SU-DHL-6 (cell line): ENCODE results near the gene FXYD7.

Source experiments
- H2AFZ ChIP-seq: fragments of 200-600 bp; sonication (generic); 2 replicates; pipeline ENCODE4 v1.6.1; 2014; ENCODE audit warnings: low read depth, mild to moderate bottlenecking, moderate library complexity, mixed read lengths, antibody characterized with exemption, low read length; ENCODE audit not compliant: severe bottlenecking
- H3F3A ChIP-seq: fragments of 200-600 bp; shearing (Covaris generic); 2 replicates; pipeline ENCODE4 v1.6.0; 2016; ENCODE audit warnings: antibody characterized with exemption, mild to moderate bottlenecking; ENCODE audit not compliant: insufficient read depth
- H3K27ac ChIP-seq: fragments of 200-600 bp; sonication (generic); 2 replicates; pipeline ENCODE4 v1.5.1; 2016; ENCODE audit warnings: low read depth, mild to moderate bottlenecking, low read length, moderate library complexity, mixed read lengths
- H3K27me3 ChIP-seq: fragments of 200-600 bp; sonication (generic), shearing (Covaris generic); 2 replicates; pipeline ENCODE4 v1.6.0; 2014; ENCODE audit warnings: mild to moderate bottlenecking, low read length
- H3K36me3 ChIP-seq: fragments of 200-600 bp; sonication (generic); 2 replicates; pipeline ENCODE4 v1.6.1; 2014; ENCODE audit warnings: mild to moderate bottlenecking, low read length, mixed read lengths
- H3K4me2 ChIP-seq: fragments of 300-600, 200-600 bp; shearing (Covaris generic), sonication (generic); 2 replicates; pipeline ENCODE4 v1.6.0; 2014; ENCODE audit warnings: low read length, low read depth, mild to moderate bottlenecking; ENCODE audit not compliant: poor library complexity, severe bottlenecking
- H3K4me3 ChIP-seq: fragments of 200-600 bp; sonication (generic); 2 replicates; pipeline ENCODE4 v1.5.1; 2014; ENCODE audit warnings: antibody characterized with exemption, low read length, mild to moderate bottlenecking, mixed read lengths; ENCODE audit not compliant: insufficient read depth, poor library complexity, severe bottlenecking
- H3K79me2 ChIP-seq: fragments of 200-600 bp; sonication (generic); 2 replicates; pipeline ENCODE4 v1.6.1; 2014; ENCODE audit warnings: mild to moderate bottlenecking, low read length, moderate library complexity; ENCODE audit not compliant: insufficient read depth
- H3K9ac ChIP-seq: fragments of 200-600 bp; sonication (generic); 2 replicates; pipeline ENCODE4 v1.7.0; 2014; ENCODE audit warnings: mild to moderate bottlenecking, low read length
- H3K9me2 ChIP-seq: fragments of 200-600 bp; sonication (generic); replicated peaks from 2 replicates; pipeline ENCODE4 v1.6.1; 2014; ENCODE audit warnings: low read length; ENCODE audit not compliant: insufficient read depth
- H3K9me3 ChIP-seq: fragments of 200-600 bp; sonication (generic); 2 replicates; pipeline ENCODE4 v1.6.1; 2014; ENCODE audit warnings: low read length, mixed read lengths; ENCODE audit not compliant: insufficient read depth
- H4K20me1 ChIP-seq: fragments of 200-600 bp; sonication (generic); 2 replicates; pipeline ENCODE4 v1.6.1; 2014; ENCODE audit warnings: low read depth, mild to moderate bottlenecking, antibody characterized with exemption, low read length, moderate library complexity, mixed read lengths
- CTCF ChIP-seq: fragments of 200-600 bp; sonication (generic); IDR thresholded peaks from one replicate; pipeline ENCODE4 v1.5.1; 2017; ENCODE audit warnings: antibody characterized with exemption, mild to moderate bottlenecking, low read length, moderate library complexity; ENCODE audit not compliant: insufficient read depth, poor library complexity, severe bottlenecking
- EZH2phosphoT487 ChIP-seq: fragments of 200-600 bp; sonication (generic), shearing (Covaris generic); conservative IDR thresholded peaks from 2 replicates; pipeline ENCODE4 v1.6.1; 2018; ENCODE audit warnings: mild to moderate bottlenecking, antibody characterized with exemption, low read length, moderate library complexity, mixed read lengths

FXYD7 gene

GRCh38 chr19:35106291-35106583 is 36.8 kb upstream of the FXYD7 start:
- no peaks in the 10 kb centered on the region for H3K36me3 ChIP-seq
- H3K9me3 ChIP-seq, result no peaks in the 10 kb centered on the region
- no peaks in the 10 kb centered on the region for H3K9me2 ChIP-seq
- no peak overlapping the region for H3K9ac ChIP-seq
- H3K27ac ChIP-seq, result no peak overlapping the region
- TF ChIP-seq CTCF (no peak), EZH2phosphoT487 (no peak)
- H4K20me1 ChIP-seq, result no peaks in the 10 kb centered on the region
- no peak overlapping the region for H2AFZ ChIP-seq
- no peak overlapping the region for H3K4me2 ChIP-seq
- no peaks in the 10 kb centered on the region for H3K79me2 ChIP-seq
- H3K4me3 ChIP-seq, result no peak overlapping the region
- H3F3A ChIP-seq, result no peaks in the 10 kb centered on the region
- no peaks in the 10 kb centered on the region for H3K27me3 ChIP-seq

- Histone ChIP-seq H3K36me3 (no peaks in the 10 kb centered on the region), H2AFZ (no peak overlapping the region), H3K27me3 (no peaks in the 10 kb centered on the region), H3K27ac (no peak overlapping the region), H3K9me2 (no peaks in the 10 kb centered on the region), H3K9me3 (no peaks in the 10 kb centered on the region), H3K79me2 (no peaks in the 10 kb centered on the region), H3K4me3 (no peak overlapping the region), H3F3A (no peaks in the 10 kb centered on the region), H3K4me2 (no peak overlapping the region), H4K20me1 (no peaks in the 10 kb centered on the region), H3K9ac (no peak overlapping the region)
- no peak for TF ChIP-seq EZH2phosphoT487
- no peak for TF ChIP-seq CTCF
Measured at GRCh38 chr19:35106898-35107541, 36.0 kb upstream of the FXYD7 start.

- TF ChIP-seq CTCF (no peak), EZH2phosphoT487 (no peak)
- Histone ChIP-seq H4K20me1 (no peaks in the 10 kb centered on the region), H2AFZ (no peak overlapping the region), H3K36me3 (no peaks in the 10 kb centered on the region), H3K27me3 (no peaks in the 10 kb centered on the region), H3K4me2 (no peak overlapping the region), H3K27ac (no peak overlapping the region), H3F3A (no peaks in the 10 kb centered on the region), H3K79me2 (no peaks in the 10 kb centered on the region), H3K9ac (no peak overlapping the region), H3K9me3 (no peaks in the 10 kb centered on the region), H3K9me2 (no peaks in the 10 kb centered on the region), H3K4me3 (no peak overlapping the region)
Measured at GRCh38 chr19:35107545-35107944, 35.5 kb upstream of the FXYD7 start.
